Regular cardiac myocyte (primary cell): ENCODE measurements around the gene ARHGAP25. TPM values are rescaled to one million over a fixed set of nuclear protein-coding genes. Genes with fewer than 3 reads are reported as not detected.

Source experiments
- total RNA-seq: library from RNA; depleted of rRNA; stranded (reverse); fragments of >200 nt; gene quantifications from 2 replicates; pipeline ENCODE4 v1.2.3, GENCODE V29; 2014

The ARHGAP25 gene
- total RNA-seq, result 3.4 and 5.6 TPM in 2 replicates

GRCh38 chr2:68734688-68735525 is at the start of gene ARHGAP25:
Gene ARHGAP25, plus strand, starts transcription at chr2:68734811. Its CDS starts 389 bp downstream, at chr2:68735200.

DNA sequence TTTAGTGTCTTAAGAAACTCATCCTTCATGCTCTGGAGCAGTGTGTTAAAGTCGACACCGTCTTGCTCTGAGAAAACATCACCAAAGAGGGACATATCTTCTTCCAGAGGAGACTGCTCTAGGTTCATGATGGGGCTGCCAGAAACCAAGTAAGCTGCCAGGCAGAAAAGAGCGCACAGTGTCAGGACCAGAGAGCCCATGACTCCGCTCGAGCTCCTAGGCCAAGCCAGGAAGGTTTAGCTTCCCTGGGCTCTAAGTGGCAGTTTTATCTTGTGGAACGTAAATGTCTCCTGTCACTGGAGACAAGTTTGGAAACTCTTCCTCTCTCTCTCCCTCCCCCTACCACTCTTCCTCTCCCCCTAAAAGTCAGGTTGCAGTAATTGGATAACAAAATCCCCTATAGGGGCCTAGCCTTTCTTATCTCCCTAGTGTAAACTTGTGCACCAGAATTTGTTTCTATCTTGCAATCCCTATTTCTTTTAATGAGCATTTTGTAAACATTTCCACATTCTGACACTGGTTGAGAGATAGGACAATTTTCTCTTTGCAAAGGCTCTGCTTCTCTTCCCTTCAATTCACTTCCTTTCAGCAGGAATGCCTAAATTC is 136.7 kb downstream of the ARHGAP25 start, which contains the start of gene BMP10:
TSS of gene BMP10 (minus strand) at position 239 of the 606 bp plus-strand sequence. CDS start at position 200, 39 bp downstream.

Other genes with a start within 250 kb of the ARHGAP25 start
- gene PROKR1, start 91.2 kb upstream of the ARHGAP25 start, total RNA-seq, result not detected in 2 replicates
- gene BMP10, start 136.6 kb downstream of the ARHGAP25 start, total RNA-seq, result not detected in 2 replicates
- gene GKN2, start 218.1 kb downstream of the ARHGAP25 start, total RNA-seq, result not detected in 2 replicates
- gene GKN1, start 239.8 kb downstream of the ARHGAP25 start, total RNA-seq, result not detected in 2 replicates